NCI-H345 treated with DMSO at 0.1 percent for 48 hours (cell line): ENCODE data around the gene RACGAP1.

ENCODE experiments used
- DNase-seq: peaks from one replicate; lab custom pipeline; 2025; ENCODE audit not compliant: unreplicated experiment; lab: John Stamatoyannopoulos, UW

Gene RACGAP1

DNA sequence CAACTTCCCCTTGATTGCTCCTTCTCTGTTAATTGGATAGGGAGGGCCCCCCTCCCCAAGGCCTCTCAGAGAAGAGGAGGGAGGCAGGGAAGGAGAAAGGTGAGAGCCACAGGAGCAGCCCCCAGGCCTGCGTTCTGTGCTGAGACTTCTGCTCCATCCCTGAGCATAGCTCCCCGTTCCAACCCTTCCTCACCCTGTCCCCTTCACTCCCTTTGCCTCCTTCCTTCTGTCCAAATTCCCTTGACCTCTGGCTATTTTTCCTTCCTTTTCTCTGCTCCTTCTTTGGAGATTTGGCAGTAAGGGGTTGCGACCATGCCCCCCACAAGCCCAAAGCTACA lies 31.3 kb upstream of the RACGAP1 start:
- no peak for DNase-seq

DNA sequence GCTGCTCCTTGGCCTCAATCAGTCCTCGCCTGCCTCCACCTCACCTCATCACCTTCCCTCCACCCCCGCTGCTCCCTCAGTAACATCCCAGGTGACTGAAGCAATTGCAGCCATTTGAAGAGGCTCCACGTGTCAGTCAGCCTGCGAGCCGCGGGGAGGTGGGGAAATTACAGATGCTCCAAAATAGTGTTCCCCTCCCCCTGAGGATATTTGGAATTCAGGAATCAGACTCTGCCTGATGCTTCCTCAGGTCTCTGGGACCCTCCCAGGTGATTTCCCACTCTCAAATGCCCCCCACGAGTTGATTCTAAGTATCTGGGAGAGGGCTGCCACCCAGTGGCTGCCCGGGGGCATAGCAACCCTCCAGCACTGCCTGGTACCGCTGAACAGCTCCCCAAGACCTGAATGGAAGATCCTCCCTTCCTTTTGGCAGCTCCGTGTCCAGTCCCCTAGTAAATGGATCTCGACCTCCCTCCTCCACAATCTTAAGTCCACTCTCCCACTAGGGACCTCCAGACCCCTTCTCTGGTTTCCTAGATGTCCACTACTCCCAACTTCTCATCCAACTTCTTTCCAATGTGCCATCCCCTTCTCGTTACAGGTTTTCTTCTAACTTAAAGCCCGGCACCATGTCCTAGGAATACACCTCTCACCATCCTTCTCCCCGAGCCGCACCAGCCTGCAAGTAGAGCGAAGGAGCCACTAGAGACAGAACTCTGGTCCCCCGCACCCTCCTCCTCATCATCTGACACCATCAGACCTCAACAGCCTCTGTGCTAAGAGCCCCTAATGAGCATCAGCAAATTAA lies 30.7 kb upstream of the RACGAP1 start:
- DNase-seq = no peak

DNA sequence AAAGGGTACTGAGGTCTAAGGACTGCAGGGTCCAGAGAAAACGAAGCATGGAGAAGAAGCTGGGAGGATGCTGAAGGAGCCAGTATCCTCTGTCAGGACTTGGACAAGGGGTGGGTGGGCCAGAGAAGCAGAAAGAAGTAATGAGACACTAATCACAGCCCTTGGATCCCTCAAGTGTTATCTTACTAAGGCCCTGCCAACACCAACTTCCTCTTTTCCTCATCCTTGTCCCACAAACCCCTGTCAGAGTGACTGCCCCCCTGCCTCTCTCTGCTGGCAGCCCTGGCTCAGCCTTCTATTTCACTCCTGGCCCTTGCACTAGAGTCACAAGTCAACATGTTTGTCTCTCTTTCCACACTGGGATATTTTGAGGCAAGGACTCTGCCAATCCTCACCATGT lies 28.3 kb upstream of the RACGAP1 start:
- DNase-seq = no peak

DNA sequence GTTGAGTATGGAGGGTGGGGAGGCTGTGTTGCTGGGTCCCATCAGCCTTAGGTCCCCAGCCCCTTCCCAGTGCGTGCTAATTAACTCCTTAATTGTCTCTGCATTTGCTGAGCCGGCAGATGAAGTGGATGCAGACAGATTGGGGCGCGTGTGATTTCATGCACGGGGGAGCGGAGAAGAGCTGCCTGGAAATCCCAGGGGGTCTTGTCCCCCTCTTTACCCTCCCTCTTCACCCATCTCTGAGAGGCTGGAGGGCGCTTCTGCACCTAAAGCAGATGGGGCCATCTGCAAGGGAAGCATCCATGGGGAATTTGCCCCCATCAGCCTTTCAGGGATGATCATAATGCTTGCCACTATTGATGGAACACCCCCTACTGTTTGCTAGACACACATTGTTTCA lies 27.7 kb upstream of the RACGAP1 start:
- DNase-seq = no peak

DNA sequence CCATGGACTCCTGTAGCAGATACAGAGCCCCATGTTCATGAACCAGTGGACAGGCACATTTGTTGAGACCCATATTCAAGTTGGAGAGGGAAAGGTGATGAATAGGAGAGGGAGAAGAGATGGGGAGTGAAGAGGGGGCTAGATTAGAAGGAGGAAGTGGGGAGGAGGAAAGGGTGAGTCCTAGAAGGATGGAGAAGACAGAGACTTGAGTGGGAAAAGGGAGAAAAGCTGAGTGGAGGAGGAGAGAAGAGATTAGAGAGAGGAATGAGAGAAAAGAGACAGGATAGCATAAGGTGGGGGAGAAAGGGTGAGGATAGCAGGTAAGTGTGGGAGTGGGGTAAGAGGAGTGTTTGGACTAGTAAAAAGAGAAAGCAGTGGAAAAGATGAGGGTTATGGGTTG lies 27.2 kb upstream of the RACGAP1 start:
- DNase-seq = no peak

DNA sequence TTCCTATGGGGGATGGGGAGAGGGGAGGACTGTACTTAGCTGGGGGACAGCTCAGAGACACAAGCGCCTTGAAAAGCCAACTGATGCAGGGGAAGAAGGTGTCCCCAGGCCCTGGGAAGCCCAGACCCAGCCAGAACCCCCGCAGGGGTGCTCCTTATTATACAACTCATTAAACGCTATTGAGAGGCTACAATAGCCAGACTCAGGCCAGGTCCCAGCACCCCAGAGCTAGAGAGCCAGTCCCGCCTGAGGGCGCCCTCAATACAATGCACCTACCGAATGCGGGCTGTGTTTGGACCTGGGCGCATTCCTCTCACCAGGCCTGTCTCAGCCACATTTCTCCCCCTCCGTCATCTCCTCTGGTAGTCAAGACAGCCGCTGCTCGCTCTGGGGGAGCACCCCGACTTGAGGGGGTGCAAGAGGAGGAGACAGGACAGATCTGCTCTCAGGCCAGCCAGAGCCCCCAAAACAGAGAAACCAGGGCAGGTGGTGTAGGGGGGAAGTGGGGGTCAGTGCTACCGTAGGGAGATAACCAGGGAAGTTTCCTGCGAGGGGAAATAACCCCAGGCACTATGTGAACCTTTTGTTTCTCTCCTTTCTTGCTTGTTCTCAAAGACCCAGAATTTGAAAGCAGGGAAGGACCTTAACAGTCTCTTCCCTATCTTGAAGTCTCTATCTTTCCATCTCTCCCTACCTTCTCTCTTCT lies 26.0 kb upstream of the RACGAP1 start:
- no peak for DNase-seq

DNA sequence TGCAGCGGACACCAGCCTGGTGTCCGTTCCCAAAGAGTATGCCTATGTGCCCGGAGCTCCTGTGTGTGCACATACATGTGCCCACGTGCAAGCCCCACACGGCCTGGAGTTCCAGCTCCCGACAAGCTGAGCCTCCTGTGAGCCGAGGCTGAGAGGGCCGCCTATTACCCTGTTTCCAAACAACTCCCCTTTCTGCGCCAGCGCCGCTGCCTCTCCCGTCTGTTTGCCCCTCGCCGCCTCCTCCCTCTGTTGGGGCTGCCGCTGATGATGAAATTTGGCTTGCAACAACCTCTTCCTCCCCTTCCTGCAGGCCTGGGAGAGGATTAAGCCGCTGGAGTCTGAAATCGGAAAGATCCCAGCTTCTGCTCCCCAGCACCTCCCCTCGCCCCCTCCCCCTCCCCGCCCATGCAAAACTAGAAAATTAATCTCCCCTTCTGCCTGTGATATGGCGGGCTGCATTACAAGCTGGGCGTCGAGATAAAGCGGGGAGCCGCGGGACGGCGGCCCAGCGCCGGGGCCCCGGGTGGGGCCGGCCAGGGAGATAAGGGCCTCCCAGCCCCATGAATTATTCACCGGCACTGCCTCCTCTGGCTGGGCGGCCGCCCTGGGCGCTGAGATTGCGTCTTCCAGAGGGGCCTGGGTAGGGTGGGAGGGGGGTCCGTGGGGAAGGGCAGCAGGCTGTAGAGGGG lies 25.3 kb upstream of the RACGAP1 start:
- DNase-seq = no peak

DNA sequence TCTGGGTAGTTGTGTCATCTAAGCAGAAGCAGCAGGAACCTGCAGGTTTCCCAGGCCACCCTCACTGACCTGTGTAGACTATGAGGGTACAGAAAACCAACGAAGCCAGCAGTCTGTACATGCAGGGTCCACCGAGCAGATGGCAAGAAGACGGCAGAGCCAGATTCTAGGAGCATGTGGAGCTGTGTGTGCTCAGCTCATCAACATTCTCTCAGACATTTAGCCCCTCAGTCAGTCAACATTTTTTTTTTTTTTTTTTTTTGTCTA lies 24.8 kb upstream of the RACGAP1 start:
- DNase-seq = no peak

DNA sequence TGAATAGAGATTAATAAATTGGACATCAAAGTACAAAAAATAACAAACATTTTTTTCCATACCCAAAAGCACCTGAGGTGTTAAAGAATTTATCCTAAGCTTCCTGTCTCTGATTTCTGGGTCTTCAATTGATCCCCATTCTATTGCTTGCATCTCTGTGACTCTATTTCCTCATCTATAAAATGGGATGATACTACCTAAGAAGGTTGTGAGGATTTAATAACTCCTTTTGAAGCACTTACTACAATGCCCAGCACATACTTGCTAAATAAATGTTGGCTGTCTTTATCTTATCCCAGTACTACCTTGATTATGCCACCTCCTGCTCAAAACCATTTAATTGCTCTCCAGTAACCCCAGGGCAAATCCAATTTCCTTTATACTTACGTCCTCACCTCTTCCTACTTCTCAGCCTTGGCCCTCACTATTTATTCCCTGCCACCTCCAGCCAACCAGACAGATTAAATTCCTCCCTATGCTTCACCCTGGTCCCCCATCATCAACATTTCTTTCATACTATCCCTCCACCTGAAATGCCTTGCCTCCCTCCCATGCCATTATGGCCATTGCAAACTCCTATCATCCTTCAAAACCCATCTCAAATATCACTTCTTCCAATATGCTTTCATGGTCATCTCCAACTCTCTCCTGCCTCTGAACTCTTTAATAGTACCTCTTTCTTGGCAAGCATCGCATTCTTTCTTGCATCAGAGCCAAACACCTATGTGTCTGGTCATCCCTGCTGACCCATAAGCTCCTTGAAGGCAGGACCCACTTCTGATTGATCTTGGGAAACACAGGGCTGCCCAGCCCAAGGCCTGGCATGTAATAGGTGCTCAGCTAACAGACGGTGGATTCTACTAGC lies 24.2 kb upstream of the RACGAP1 start:
- DNase-seq = no peak

DNA sequence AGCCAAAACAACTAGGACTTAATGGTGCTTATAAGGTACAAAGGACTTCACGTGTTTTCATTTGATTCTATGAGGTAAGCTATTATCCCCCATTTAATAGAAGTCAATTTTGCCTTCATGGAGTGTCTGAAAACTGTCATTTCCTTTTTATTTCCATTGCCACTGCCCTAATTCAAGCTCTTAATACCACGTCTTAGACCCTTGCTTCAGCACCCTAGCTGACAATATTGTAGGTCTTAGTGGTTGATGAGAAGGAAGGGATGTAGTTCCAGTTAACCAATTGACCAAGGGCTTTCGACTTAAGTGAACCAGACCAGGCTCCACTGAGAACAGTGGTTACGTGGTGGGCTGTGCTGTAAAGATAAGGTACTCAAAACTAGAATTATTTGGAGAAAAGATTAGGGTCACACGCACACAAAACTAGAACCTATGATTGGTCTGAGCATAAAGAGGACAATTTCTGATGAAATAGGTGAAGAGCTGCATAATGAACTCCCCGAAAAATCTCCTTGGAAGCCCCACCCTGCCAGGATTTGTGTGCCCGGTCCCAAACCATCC lies 22.5 kb upstream of the RACGAP1 start:
- DNase-seq = no peak

DNA sequence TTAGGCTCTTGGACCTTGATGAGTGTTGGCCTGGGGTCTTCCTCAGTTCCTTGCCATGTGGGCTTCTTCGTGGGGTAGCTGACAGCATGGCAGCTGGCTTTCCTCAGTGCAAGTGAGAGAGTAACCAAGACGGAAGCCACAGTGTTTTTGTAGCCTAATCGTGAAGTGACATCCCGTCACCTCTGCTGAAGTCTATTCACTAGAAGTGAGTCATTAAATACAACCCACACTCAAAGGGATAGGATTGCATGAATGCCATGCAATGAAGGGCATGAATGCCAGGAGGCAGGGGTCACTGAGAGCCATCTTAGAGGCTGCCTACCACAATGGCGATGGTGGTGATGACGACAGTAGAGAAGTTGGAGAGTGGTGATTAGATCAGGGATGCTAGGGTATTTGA lies 18.6 kb upstream of the RACGAP1 start:
- DNase-seq = no peak

DNA sequence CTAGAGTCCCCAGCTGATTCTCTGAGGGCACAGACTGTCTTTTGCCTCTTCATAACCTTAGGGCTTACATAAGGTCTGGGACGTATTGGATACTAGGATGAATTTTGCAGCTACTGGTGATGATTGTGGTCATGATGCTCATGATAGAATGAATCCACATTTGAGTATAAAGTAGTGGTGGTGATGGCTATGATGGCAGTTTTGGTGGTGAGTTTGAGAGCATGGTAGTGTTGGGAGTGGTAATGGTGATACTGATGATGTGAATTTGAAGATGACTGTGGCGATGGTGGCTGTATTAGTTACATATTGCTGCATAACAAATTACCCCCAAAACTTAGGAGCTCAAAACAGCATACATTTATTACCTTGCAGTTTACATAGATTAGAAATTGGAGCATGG lies 18.0 kb upstream of the RACGAP1 start:
- DNase-seq = no peak

DNA sequence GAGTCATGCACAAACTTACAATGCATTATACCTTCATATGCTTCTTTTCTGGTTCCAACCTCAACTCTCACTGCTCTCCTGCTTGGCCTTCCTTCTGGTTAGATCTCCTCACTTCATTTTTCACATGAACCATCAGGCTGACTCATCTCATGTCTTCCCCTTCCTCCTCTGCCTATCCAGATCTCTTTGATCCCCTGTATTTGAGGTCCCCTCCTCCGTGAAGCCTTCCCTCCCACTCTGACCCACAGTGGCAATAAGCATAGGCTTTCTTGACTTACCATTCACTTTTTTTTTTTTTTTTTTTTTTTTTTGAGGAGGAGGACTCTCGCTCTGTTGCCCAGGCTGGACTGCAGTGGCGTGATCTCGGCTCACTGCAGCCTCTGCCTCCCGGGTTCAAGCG lies 17.4 kb upstream of the RACGAP1 start:
- DNase-seq = no peak

DNA sequence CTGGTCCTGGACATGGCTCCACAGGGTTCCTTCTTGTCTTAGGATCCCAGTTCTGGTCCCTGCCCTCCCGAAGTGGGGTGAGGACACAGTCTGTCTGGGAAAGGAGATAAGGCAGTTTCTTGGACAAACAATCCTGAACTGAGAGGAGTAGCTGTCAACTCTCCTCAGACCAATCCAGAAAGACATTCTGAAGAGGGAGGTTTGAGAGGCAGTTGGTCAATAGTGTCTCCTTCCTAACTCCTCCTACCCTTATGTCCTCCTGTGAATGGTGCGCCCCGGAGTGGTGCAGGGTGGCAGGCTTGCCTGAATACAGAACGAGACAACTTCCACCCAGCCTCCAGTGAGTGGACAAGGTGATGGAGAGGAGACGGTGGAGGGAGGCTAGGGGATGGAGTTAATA lies 16.7 kb upstream of the RACGAP1 start:
- no peak for DNase-seq

DNA sequence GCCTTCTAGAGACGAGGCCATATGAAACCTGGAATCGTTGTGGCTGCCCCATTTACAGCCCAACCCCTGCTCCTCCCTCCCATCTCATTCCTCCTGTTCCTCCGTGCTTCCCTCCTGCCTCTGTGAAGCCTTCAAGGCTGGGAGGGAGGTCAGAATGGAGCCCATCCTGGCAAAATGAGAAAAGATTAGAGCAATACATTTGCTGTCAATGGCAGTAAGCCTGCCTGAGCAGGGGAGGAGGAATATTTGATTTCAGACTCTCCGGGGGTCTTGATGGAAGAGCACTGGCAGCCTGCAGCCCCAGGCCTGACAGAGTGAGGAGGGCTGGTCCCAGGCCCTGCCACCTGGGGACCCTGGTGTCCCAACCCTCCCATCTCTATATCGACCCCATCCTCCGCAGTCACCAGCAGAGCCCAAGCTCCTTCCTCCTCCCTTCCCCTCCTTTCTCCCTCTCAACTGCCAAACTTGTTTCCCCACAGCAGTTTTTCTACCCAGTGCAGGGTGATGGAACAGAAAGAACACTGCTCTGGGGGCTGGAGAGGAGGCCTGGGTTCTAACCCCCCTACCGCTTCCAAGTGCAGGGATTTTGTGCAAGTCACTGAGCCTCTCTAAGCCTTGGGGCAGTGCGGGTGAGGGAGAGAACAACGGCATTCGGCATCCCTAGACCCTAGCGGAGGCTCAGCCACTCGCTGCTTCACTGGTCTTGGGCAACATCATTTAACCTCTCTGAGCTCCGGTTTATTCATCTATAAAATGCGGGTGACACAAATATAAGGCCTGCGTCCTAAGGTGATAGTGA lies 16.0 kb upstream of the RACGAP1 start:
- DNase-seq = no peak

DNA sequence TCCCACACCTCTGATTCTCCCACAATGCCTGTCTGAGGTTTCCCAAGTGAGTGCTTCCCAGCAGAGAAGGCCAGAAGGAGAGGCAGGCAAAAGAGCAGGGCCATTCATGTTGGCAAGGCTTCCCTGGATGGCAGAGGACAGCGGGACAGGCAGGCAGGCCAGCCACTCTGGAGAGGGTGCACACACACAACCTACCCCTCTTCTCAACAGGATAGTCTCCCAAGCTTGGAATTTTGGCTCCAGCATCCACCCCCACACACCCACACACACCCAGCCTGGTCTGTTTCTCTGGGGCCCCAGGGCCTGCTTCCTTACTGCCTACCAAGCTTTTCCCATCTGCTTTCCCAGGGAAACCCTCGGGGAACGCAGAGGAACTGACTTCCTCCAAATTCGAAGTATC lies 15.4 kb upstream of the RACGAP1 start:
- no peak for DNase-seq

DNA sequence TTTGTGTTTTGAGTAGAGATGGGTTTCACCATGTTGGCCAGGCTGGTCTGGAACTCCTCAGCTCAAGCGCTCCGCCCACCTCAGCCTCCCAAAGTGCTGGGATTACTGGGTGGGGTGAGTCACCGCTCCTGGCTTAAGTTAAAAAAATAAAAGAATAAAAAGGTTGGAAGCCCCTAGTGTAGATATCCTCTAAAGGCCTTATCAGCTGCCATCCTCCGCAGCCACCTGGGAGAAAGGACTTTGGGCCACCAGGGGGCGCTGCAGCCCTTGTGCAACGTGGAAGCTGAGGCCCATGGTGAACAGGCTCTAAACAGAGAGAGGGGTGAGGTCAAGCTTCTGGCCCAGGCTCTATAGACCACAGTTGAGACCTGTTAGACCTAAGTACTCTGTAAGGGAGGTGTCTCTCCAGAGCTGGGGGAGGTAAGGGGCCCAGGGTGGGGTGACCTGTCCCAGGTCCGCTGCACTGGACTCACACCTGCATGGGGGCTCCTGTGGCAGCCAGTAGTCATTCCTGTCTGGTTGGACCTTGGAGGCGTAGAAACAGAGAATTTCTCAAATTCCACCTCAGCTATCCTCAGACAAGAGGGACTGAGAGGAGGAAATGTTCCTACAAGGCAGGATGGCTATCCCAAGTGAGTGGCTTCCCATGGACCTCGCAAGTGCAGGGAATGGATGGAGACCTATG lies 14.0 kb upstream of the RACGAP1 start:
- no peak for DNase-seq

DNA sequence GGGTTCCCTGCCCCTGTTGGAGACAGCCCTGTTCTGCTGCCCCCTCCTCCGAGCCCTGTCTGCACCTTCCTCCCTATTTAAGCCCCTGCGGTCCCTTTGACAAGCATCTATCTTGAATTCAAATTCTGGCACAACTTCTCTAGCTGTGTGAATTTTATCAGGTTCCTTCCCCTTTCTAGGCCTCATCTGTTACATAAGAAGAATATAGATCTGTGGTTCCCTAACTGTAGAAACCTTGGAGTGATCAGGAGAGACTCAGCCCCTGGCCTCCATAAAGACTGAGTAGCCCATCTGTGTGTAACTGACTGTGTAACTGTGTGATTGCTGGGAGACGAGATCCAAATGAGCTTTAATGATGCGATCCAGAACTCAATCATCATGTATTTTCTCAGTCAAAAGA lies 13.0 kb upstream of the RACGAP1 start:
- DNase-seq = no peak

DNA sequence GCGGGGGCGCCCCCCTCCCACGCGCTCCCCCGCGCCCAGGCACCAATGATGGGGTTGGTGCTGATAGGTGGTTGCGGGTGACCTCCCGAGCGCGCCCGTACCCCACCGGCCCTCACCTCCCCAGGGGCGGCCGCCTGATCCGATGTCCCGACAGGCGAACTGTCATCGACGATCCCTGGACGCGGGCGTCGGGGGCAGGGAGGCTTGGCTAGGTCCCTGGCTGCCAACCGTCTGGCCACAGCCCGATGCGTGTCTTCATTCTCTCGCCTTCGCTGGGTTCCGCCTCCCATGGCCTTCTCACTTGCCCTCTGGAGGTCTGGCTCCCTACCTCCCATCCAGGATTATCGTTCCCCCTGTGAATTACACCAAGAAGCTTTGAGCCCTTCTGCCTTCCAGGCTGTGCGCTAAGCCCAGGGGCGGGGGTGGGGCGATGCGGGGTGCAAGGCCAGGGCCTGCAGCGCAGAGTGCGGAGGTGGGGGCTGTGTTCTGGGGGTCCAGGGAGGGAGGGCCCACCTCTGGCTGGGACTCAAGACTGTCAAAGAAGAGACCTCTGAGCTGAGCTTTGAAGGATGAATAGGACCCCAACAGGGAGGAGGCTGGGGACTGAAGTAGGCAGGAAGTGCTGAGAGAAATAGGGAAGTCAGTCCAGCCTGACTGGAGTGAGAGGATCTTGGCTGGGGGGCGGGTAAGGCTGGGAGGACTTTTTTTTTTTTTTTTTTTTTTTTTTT lies 7.7 kb upstream of the RACGAP1 start:
- DNase-seq = no peak
